Muscle layer of duodenum (tissue), 2 donors: ENCODE data around the gene CD300LB.
"Not testable (repeated sequence)": the region's sequence is repeated elsewhere in the genome, so short reads cannot be mapped to it uniquely, and the experiment has no call there.

Experiments
- H3K27ac ChIP-seq: one replicate; pipeline ENCODE4 v1.7.0; 2013; ENCODE audit warnings: mild to moderate bottlenecking, low read length
- H3K27me3 ChIP-seq: one replicate; pipeline ENCODE4 v1.7.0; 2013; ENCODE audit warnings: low read depth, mild to moderate bottlenecking, control low read depth, low read length
- H3K36me3 ChIP-seq, 2 donors: one replicate each; pipeline ENCODE4 v1.7.0; 2013; ENCODE audit warnings: low read length in 2 of 2, control low read depth in 1 of 2, mild to moderate bottlenecking in 1 of 2; ENCODE audit not compliant: insufficient read depth in 2 of 2, control insufficient read depth in 1 of 2
- H3K4me1 ChIP-seq, 2 donors: one replicate each; pipeline ENCODE4 v1.7.0; 2013; ENCODE audit warnings: low read length in 2 of 2, mild to moderate bottlenecking in 2 of 2, control low read depth in 1 of 2, moderate library complexity in 1 of 2; ENCODE audit not compliant: insufficient read depth in 2 of 2, control insufficient read depth in 1 of 2
- H3K4me3 ChIP-seq, 2 donors: one replicate each; pipeline ENCODE4 v1.7.0; 2013; ENCODE audit warnings: low read length in 2 of 2, low read depth in 1 of 2, mild to moderate bottlenecking in 1 of 2
- H3K9me3 ChIP-seq, 2 donors: one replicate each; pipeline ENCODE4 v1.7.0; 2013; ENCODE audit warnings: low read length in 2 of 2, control low read depth in 1 of 2, mild to moderate bottlenecking in 1 of 2; ENCODE audit not compliant: control insufficient read depth in 1 of 2
- donor health status: healthy.

The CD300LB gene

GRCh38 chr17:74531231-74531761, at the start of gene CD300LB:
TSS of gene CD300LB (minus strand) at chr17:74531475. CDS start at chr17:74531350, 125 bp downstream.
- peak within 1 kb of the TSS in 1 of 2 donors; percentile 39 for H3K4me3 ChIP-seq
- H3K36me3 ChIP-seq = no peaks in the 10 kb centered on the region
- H3K27ac ChIP-seq = no peak within 1 kb of the TSS
- H3K4me1 ChIP-seq = peaks cover 0 to 5% of the 10 kb centered on the region in 2 donors
- peaks cover 0 to 4% of the 10 kb centered on the region in 2 donors for H3K9me3 ChIP-seq
- no peaks in the 10 kb centered on the region for H3K27me3 ChIP-seq

GRCh38 chr17:74579900-74580299, 48.6 kb upstream of the CD300LB start:
- Histone ChIP-seq H3K27me3 (no peaks in the 10 kb centered on the region), H3K9me3 (peaks cover 0 to 3% of the 10 kb centered on the region in 2 donors), H3K36me3 (no peaks in the 10 kb centered on the region), H3K27ac (no peak overlapping the region), H3K4me1 (no peaks in the 10 kb centered on the region), H3K4me3 (no peak overlapping the region)

DNA sequence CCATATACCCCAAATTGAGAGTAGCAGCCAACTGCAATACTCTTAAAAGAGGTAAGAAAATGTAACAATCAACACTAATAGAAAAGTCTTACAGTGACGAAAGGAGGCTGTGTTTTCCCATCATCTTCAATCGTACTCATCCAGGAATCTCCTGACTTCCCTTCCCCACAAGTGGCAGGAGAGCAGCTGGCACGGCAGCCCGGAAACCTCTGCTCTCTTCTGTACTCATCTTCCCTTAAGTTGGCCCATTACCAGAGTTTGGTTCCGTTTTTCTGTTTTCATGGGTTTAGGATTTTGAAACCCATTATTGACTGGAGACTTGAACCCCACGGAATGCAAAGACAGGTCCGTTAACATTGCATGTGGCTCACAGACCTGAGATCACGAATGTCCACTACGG, 47.7 kb upstream of the CD300LB start:
- Histone ChIP-seq H3K27ac (no peak overlapping the region), H3K4me3 (no peak overlapping the region), H3K4me1 (no peaks in the 10 kb centered on the region), H3K27me3 (no peaks in the 10 kb centered on the region), H3K36me3 (no peaks in the 10 kb centered on the region), H3K9me3 (peaks cover 0 to 3% of the 10 kb centered on the region in 2 donors)

GRCh38 chr17:74574489-74575142, 43.3 kb upstream of the CD300LB start:
- Histone ChIP-seq H3K27me3 (no peaks in the 10 kb centered on the region), H3K4me3 (no peak overlapping the region), H3K9me3 (no peaks in the 10 kb centered on the region), H3K36me3 (no peaks in the 10 kb centered on the region), H3K4me1 (no peaks in the 10 kb centered on the region), H3K27ac (no peak overlapping the region)

GRCh38 chr17:74573635-74574034, 42.4 kb upstream of the CD300LB start:
- H3K27ac ChIP-seq, H3K9me3 ChIP-seq, H3K36me3 ChIP-seq, H3K4me3 ChIP-seq, H3K27me3 ChIP-seq, H3K4me1 ChIP-seq: not testable (repeated sequence)

- Histone ChIP-seq H3K27ac (no peak overlapping the region), H3K4me1 (no peaks in the 10 kb centered on the region), H3K36me3 (no peaks in the 10 kb centered on the region), H3K9me3 (no peaks in the 10 kb centered on the region), H3K27me3 (no peaks in the 10 kb centered on the region), H3K4me3 (no peak overlapping the region)
Measured at GRCh38 chr17:74573169-74573568, 41.9 kb upstream of the CD300LB start.

- no peaks in the 10 kb centered on the region for H3K9me3 ChIP-seq
- no peak overlapping the region for H3K4me3 ChIP-seq
- H3K27me3 ChIP-seq = no peaks in the 10 kb centered on the region
- H3K27ac ChIP-seq = no peak overlapping the region
- no peaks in the 10 kb centered on the region for H3K4me1 ChIP-seq
- H3K36me3 ChIP-seq = no peaks in the 10 kb centered on the region
Measured at GRCh38 chr17:74571621-74572270, 40.5 kb upstream of the CD300LB start.

DNA sequence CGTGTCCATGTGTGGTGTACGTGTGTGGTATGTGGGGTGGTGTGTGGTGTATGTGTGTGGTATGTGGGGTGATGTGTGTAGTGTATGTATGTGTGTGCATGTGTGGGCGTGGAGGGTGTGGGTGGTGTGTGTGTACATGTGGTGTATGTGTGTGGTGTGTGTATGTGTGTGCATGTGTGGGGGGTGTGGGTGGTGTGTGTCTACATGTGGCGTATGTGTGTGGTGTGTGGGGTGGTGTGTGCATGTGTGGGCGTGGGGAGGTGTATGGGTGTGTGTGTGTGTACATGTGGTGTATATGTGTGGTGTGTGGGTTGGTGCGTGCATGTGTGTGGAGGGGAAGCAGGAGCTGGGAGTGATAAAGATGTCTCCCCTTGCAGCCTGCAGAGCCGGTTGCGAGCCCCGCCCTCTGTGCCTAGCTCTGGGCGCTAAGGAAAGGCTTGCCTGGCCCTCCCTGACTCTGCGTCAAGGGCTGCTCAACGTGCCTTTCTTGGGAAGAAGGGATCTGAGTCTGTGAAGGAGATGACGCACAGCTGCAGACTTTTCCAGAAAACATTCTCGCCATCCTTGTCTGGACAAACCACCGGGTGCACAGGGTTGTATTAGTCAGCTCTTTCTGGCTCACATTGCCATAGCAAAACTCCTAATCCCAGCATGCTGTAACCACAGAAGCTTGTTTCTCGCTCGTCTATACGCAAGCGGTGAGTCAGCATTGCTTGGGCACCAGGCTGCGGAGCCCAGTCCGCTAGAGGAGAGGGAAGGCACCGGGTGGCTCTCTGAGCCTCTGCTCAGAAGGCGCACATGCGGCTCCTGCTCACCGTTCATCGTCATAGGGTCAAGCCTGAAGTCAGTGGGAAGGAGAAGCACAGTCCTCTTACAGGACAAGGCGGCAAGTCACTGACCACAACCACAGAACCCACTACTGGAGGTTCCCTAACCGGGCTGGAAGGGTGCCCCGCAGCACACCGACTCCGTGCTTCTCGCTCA, 38.0 kb upstream of the CD300LB start:
- no peaks in the 10 kb centered on the region for H3K4me1 ChIP-seq
- H3K4me3 ChIP-seq = no peak overlapping the region
- no peaks in the 10 kb centered on the region for H3K27me3 ChIP-seq
- no peaks in the 10 kb centered on the region for H3K36me3 ChIP-seq
- no peak overlapping the region for H3K27ac ChIP-seq
- no peaks in the 10 kb centered on the region for H3K9me3 ChIP-seq

DNA sequence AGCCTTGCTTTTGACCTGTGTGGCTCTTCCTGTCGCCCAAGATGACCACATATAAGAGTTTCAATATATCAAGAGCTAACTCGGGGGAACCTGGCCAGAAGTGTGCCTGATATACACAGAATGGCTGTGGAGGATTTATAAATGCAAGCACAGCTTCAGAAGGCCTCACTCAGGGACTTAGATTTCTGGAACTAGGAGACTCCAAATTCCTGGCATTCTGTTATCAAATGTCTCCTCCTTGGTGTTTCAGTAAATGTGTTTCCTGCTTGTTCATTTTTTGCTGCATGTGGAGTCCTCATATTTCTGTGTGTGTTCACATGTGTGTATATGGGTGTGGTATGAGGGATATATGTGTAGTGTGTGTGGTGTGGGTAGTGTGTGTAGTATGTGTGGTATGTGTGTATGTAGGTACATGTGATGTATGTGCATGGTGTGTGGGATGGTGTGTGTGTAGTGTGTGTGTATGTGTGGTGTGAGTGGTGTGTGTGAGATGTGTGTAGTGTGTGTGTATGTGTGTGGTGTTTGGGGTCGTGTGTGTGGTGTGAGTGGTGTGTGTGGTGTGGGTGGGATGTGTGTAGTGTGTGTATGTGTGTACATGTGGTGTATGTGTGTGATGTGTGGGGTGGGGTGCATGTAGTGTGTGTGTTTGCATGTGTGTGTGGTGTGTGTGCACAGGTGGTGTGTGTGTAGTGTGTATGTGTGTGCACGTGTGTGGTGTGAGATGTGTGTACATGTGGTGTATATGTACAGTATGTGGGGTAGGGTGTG, 37.0 kb upstream of the CD300LB start:
- Histone ChIP-seq H3K36me3 (no peaks in the 10 kb centered on the region), H3K4me1 (no peaks in the 10 kb centered on the region), H3K4me3 (no peak overlapping the region), H3K9me3 (no peaks in the 10 kb centered on the region), H3K27me3 (no peaks in the 10 kb centered on the region), H3K27ac (no peak overlapping the region)

DNA sequence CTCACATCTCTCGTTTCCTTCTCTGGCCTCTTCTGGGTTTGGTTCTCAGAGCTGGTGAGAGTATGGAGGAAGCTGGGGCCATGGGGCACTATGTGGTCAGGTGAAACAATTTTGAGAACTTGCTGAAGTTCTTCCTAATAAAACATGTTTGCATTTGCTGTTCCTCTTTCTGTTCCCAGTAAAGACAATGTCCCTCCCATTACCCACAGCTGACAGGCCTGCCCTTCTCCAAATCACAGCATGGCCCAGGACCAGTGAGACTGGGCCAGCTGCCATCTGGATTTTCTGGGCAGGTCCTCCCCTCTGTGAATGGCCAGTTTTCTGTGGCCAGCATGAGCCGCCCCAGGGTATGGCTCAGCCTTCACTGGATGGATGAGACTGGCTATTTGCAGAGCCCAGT, 36.1 kb upstream of the CD300LB start, which contains the start of gene CD300H:
Gene CD300H, minus strand, starts transcription at position 113 of the 400 bp plus-strand sequence.
- Histone ChIP-seq H3K4me1 (no peaks in the 10 kb centered on the region), H3K27ac (no peak within 1 kb of the TSS), H3K27me3 (no peaks in the 10 kb centered on the region), H3K36me3 (no peaks in the 10 kb centered on the region), H3K9me3 (no peaks in the 10 kb centered on the region), H3K4me3 (no peak within 1 kb of the TSS)
